Tibial artery (tissue), 4 donors: ENCODE data around the gene SDHAF1.

ENCODE experiments used
- DNase-seq, 2 donors: peaks; one replicate each; pipeline ENCODE4 v3.0.0-alpha.2; 2019
- H3K27ac ChIP-seq, 2 donors: fragments of 200-600 bp; sonication (generic) in 1 of 2; 1 replicate in 1 of 2; 2 replicates in 1 of 2; pipeline ENCODE4 v1.5.1; 2018 to 2019; ENCODE audit warnings: mild to moderate bottlenecking in 1 of 2
- H3K27me3 ChIP-seq, 2 donors: fragments of 200-600 bp; sonication (generic) in 1 of 2; one replicate each; pipeline versions ENCODE4 v1.5.1 to v1.6.0; 2016 to 2019
- H3K36me3 ChIP-seq, 3 donors: fragments of 200-600 bp; sonication (generic) in 2 of 3; one replicate each; pipeline ENCODE4 v1.5.1; 2016 to 2019; ENCODE audit warnings: mild to moderate bottlenecking in 2 of 3
- H3K4me1 ChIP-seq, 4 donors: fragments of 200-600 bp; sonication (generic) in 2 of 4; 1 replicate in 3 of 4; 2 replicates in 1 of 4; pipeline ENCODE4 v1.5.1; 2016 to 2019
- H3K4me3 ChIP-seq, 2 donors: fragments of 200-600 bp; sonication (generic) in 1 of 2; 1 replicate in 1 of 2; 2 replicates in 1 of 2; pipeline ENCODE4 v1.5.1; 2018 to 2019; ENCODE audit warnings: mild to moderate bottlenecking in 2 of 2
- H3K9me3 ChIP-seq, 3 donors: fragments of 200-600 bp; sonication (generic) in 1 of 3; one replicate each; pipeline ENCODE4 v1.5.1; 2016 to 2019
- CTCF ChIP-seq, 2 experiments: fragments of 200-600 bp in 1 of 2; fragments of 450-650 bp in 1 of 2; IDR thresholded peaks; one replicate each; pipeline ENCODE4 v1.5.1; 2017 to 2019; ENCODE audit warnings: antibody characterized with exemption in 2 of 2, mild to moderate bottlenecking in 1 of 2, moderate library complexity in 1 of 2
- intact Hi-C: fragments of 100-400 bp; cut with DNase I; formaldehyde crosslinking; loops from one replicate; pipeline ENCODE4 v1.15.0; 2023; ENCODE audit warnings: low total_unique reads

Gene SDHAF1

GRCh38 chr19:36027696-36028095 lies 32.7 kb downstream of the SDHAF1 start:
- Histone ChIP-seq H3K27me3 (no peaks in the 10 kb centered on the region), H3K27ac (no peak overlapping the region), H3K36me3 (peaks cover 4 to 55% (median 26%) of the 10 kb centered on the region in 3 donors), H3K9me3 (no peaks in the 10 kb centered on the region), H3K4me1 (peaks cover 0 to 11% (median 7%) of the 10 kb centered on the region in 4 donors), H3K4me3 (no peak overlapping the region)
- intact Hi-C loops: no loop called here
- no peak for TF ChIP-seq CTCF (IDR thresholded peaks at IDR 0.05)
- DNase-seq: no peak

GRCh38 chr19:36028313-36029041 lies 33.5 kb downstream of the SDHAF1 start:
- Histone ChIP-seq H3K27me3 (no peaks in the 10 kb centered on the region), H3K27ac (no peak overlapping the region), H3K4me1 (peaks cover 0 to 19% (median 12%) of the 10 kb centered on the region in 4 donors), H3K36me3 (peaks cover 4 to 48% (median 26%) of the 10 kb centered on the region in 3 donors), H3K9me3 (no peaks in the 10 kb centered on the region), H3K4me3 (no peak overlapping the region)
- intact Hi-C loops: no loop called here
- TF ChIP-seq CTCF (IDR thresholded peaks at IDR 0.05): no peak
- no peak for DNase-seq

GRCh38 chr19:36030264-36031148 lies 35.5 kb downstream of the SDHAF1 start:
- Histone ChIP-seq H3K4me3 (no peak overlapping the region), H3K36me3 (peaks cover 4 to 40% (median 15%) of the 10 kb centered on the region in 3 donors), H3K27ac (no peak overlapping the region), H3K27me3 (no peaks in the 10 kb centered on the region), H3K9me3 (no peaks in the 10 kb centered on the region), H3K4me1 (peaks cover 0 to 19% (median 12%) of the 10 kb centered on the region in 4 donors)
- no peak for TF ChIP-seq CTCF (IDR thresholded peaks at IDR 0.05)
- intact Hi-C loops: no loop called here
- DNase-seq: no peak

- TF ChIP-seq CTCF (IDR thresholded peaks at IDR 0.05): no peak
- Histone ChIP-seq H3K4me3 (no peak overlapping the region), H3K4me1 (peaks cover 0 to 19% (median 12%) of the 10 kb centered on the region in 4 donors), H3K9me3 (no peaks in the 10 kb centered on the region), H3K36me3 (peaks cover under 1 to 33% (median 14%) of the 10 kb centered on the region in 3 donors), H3K27me3 (no peaks in the 10 kb centered on the region), H3K27ac (no peak overlapping the region)
- intact Hi-C loops: no loop called here
- DNase-seq: no peak
Measured at GRCh38 chr19:36031308-36031707, 36.3 kb downstream of the SDHAF1 start.

- Histone ChIP-seq H3K4me1 (peaks cover 0 to 19% (median 12%) of the 10 kb centered on the region in 4 donors), H3K4me3 (peak within 1 kb of the TSS; percentile 69 to 84), H3K9me3 (no peaks in the 10 kb centered on the region), H3K27me3 (no peaks in the 10 kb centered on the region), H3K27ac (peak within 1 kb of the TSS; percentile 79 to 85), H3K36me3 (peaks cover 0 to 24% (median 4%) of the 10 kb centered on the region in 3 donors)
- intact Hi-C loops: no loop called here
- peak; percentile 62 to 86 for DNase-seq
- TF ChIP-seq CTCF (IDR thresholded peaks at IDR 0.05): peak; percentile 20 to 33
Measured at GRCh38 chr19:36032251-36033104, 37.5 kb downstream of the SDHAF1 start, which contains the start of gene CLIP3. Gene CLIP3, minus strand, starts transcription at chr19:36032873. Its CDS starts 516 bp downstream, at chr19:36032357.
